ENCODE measurements around the gene GNA12. TPM values are rescaled to one million over a fixed set of nuclear protein-coding genes. Genes with fewer than 3 reads are reported as not detected.
A peak's percentile ranks its signal among the peaks of the same experiment; 100 is the strongest.

The GNA12 gene
- total RNA-seq, 2 donors from 2014 or later = 37.0 to 46.6 TPM

DNA sequence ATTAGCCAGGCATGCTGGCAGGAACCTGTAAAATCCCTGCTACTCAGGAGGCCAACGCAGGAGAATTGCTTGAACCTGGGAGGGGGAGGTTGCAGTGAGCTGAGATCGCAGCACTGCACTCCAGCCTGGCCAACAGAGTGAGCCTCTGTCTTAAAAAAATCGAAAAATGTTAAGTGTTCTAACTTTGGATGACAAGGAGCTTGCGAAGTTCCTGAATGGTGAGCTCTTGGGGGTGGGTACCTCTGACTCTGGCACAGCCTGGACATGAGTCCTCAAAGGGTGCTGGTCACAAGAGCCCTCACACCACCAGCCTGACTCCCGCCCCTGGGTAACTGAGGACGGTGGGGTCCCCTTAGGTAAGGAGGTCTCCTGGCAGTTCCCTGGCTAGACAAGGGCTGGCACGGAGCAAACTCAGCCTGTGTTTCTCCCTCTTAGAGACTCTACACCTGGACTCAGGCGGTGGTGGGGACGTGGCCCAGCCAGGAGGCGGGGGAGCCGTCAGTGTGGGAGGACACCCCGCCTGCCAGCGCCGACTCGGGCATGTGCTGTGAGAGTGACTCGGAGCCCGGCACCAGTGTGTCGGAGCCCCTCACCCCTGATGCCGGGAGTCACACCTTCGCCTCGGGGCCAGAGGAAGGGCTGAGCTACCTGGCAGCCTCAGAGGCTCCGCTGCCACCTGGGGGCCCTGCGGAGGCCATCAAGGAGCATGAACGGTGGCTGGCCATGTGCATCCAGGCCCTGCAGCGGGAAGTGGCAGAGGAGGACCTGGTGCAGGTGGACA is 132.0 kb downstream of the GNA12 start:
- DNase-seq (no peak), ATAC-seq (replicated peaks in 1 of 2) (no peak)
- Mint-ChIP-seq H3K27me3 (ENCODE audit: low read depth) (peaks cover 32% of the 10 kb centered on the region), H3K9me3 (no peaks in the 10 kb centered on the region), H3K36me3 (ENCODE audit: insufficient read depth in 2 of 2) (no peaks in the 10 kb centered on the region), H3K4me3 (no peak overlapping the region), H3K4me1 (ENCODE audit: low read depth) (peaks cover 58% of the 10 kb centered on the region), H3K27ac (no peak overlapping the region)

DNA sequence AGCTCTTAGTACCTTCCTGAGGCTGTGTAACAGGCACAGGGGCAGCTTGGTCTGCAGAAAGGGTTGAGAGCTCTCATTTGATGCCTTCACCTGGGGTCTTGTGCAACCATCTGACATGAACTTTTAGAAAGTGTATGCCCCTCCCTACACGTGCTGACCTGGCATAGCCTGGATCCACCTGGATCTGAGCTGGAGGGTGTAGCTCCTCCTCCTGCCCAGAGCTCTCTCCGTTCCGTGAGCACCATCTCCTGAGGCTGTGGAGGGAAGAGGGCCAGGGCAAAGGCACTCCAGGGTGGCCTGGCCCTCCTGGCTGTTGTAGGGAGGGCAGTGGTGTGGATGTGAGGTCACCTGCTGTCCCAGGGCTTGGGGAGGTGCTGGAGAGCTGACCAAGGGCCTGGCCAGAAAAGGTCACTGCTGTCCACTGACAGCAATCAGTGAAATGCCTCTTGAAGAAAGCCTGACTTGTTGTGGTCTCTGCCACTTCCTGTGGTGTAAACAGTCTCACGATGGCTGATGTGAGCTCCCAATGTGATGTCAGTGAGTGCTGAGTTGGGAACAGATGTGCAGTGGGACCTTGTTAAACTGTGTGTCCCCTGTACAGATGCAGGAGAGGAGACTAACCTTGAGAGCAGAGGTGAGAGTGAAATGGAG is 133.1 kb downstream of the GNA12 start:
- Mint-ChIP-seq H3K4me3 (peak overlapping the region; percentile 71 to 84), H3K4me1 (ENCODE audit: low read depth) (peaks cover 48% of the 10 kb centered on the region), H3K27me3 (ENCODE audit: low read depth) (peaks cover 22% of the 10 kb centered on the region), H3K9me3 (no peaks in the 10 kb centered on the region), H3K27ac (peak overlapping the region; percentile 1), H3K36me3 (ENCODE audit: insufficient read depth in 2 of 2) (no peaks in the 10 kb centered on the region)
- ATAC-seq (replicated peaks in 1 of 2) (peak; percentile 35 to 46), DNase-seq (peak; percentile 53 to 64)

DNA sequence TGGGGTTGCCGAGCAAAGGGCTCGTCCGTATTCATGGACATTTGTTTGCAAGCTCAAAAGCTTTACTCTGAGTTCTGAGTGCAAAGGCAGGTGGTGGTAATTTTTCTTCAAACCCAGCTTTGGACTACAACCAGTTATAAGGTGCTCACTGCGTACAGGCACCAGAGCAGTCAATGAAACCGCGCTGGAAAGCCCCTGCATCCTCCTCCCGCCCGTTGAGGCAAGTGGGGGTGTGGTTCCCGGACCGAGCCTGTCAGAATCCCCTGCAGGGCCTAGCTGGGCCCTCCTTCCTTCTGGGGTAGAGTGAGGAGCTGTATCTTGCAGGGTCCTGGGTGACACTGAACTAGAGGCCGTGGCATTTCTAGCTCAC is 133.8 kb downstream of the GNA12 start:
- peak; percentile 50 to 67 for ATAC-seq (replicated peaks in 1 of 2)
- Mint-ChIP-seq H3K27me3 (ENCODE audit: low read depth) (peaks cover 19% of the 10 kb centered on the region), H3K4me3 (peak overlapping the region; percentile 71 to 84), H3K36me3 (ENCODE audit: insufficient read depth in 2 of 2) (no peaks in the 10 kb centered on the region), H3K9me3 (no peaks in the 10 kb centered on the region), H3K27ac (peak overlapping the region; percentile 85), H3K4me1 (ENCODE audit: low read depth) (peaks cover 40% of the 10 kb centered on the region)
- peak; percentile 63 to 77 for DNase-seq

DNA sequence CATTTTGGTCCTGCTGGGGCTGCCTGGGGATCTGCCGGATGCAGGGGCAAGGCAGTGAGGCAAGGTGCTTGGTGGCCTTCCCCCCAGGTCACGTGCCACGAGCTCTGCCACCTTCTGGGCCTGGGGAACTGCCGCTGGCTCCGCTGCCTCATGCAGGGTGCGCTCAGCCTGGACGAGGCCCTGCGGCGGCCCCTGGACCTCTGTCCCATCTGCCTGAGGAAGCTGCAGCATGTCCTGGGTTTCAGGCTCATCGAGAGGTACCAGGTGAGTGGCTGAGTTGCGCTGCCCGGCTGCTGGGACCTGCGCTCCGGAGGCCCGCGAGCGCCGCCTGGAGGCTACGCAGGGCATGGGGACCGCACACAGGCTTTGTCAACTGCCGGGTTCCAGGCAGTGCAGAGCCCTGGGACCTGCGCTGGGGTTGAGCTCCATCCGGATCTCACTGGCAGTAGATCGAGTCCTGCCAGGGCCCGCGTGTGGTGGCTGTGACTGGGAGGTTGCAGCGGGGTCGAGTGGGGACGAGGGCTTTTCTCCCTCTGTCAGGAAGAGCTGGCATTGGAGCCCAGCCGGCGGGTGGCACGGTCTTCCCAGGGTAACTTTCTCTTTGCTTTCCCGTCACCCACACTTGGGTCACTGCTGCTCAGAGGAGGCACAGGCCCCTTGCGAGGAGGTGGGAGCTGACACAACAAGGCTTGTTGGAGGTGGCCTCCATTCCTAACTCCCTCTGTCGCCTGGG is 134.4 kb downstream of the GNA12 start:
- peaks cover 14% of the 10 kb centered on the region for H3K27me3 Mint-ChIP-seq (ENCODE audit: low read depth)
- DNase-seq (peak; percentile 80 to 90), ATAC-seq (replicated peaks in 1 of 2) (peak; percentile 84)
- H3K4me3 Mint-ChIP-seq = peak overlapping the region; percentile 71 to 84
- H3K4me1 Mint-ChIP-seq (ENCODE audit: low read depth) = peaks cover 34% of the 10 kb centered on the region
- H3K36me3 Mint-ChIP-seq (ENCODE audit: insufficient read depth in 2 of 2) = no peaks in the 10 kb centered on the region
- peak overlapping the region; percentile 85 for H3K27ac Mint-ChIP-seq
- H3K9me3 Mint-ChIP-seq = no peaks in the 10 kb centered on the region

DNA sequence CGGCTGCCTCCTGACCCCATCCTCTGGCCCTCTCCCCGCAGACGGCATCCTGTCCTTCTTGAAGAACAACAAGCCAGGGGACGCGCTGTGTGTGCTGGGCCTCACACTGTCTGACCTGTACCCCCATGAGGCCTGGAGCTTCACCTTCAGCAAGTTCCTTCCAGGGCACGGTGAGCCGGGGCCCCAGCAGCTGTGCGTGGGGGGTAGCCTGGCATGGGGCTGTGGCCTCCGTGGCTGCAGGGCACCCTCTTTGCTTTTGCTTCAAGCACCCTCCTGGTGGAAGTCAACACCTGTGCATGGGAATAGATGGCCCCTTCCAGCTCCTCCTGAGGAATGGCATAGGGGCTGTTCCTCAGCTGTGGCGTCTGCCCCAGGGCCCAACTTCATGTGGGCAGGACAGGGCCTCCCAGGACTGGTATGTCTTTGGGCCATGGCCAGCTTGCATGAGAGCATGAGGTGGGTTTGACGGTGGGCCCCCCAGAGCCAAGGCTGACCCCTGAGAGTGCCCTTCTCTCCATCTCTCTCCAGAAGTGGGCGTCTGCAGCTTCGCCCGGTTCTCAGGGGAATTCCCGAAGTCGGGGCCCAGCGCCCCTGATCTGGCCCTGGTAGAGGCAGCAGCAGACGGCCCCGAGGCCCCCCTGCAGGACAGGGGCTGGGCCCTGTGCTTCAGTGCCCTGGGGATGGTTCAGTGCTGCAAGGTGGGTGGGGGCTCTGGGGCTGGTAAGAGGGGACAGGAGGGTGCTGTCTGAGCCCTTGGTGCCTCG is 135.4 kb downstream of the GNA12 start:
- peaks cover 30% of the 10 kb centered on the region for H3K4me1 Mint-ChIP-seq (ENCODE audit: low read depth)

DNA sequence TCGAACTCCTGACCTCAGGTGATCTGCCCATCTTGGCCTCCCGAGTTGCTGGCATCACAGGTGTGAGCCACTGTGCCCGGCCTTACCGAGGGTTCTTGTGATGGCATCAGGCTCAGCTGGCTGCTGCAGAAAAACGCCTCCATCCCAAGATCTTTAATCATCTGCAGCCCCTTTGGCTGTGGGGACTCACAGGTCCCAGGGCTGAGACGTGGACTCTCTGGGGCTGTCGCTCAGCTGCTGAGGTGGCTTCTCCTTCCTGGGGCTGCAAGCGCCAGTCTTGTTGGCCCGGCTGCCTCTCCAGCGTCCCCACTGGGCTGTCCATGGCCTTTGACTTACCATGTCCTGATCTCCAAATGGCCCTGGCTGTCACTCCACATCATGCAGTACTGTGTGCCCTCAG is 136.1 kb downstream of the GNA12 start:
- no peak overlapping the region for H3K4me3 Mint-ChIP-seq
- no peak for ATAC-seq (replicated peaks in 1 of 2)
- peaks cover 26% of the 10 kb centered on the region for H3K4me1 Mint-ChIP-seq (ENCODE audit: low read depth)
- DNase-seq = no peak
- no peak overlapping the region for H3K27ac Mint-ChIP-seq
- H3K27me3 Mint-ChIP-seq (ENCODE audit: low read depth) = no peaks in the 10 kb centered on the region
- no peaks in the 10 kb centered on the region for H3K36me3 Mint-ChIP-seq (ENCODE audit: insufficient read depth in 2 of 2)
- no peaks in the 10 kb centered on the region for H3K9me3 Mint-ChIP-seq

More for the DNA sequence above, 135.4 kb downstream of the GNA12 start:
- H3K4me3 Mint-ChIP-seq = peak overlapping the region in 1 of 2 donors; percentile 71
- DNase-seq (no peak), ATAC-seq (replicated peaks in 1 of 2) (no peak)
- H3K36me3 Mint-ChIP-seq (ENCODE audit: insufficient read depth in 2 of 2) = no peaks in the 10 kb centered on the region
- peaks cover 4% of the 10 kb centered on the region for H3K27me3 Mint-ChIP-seq (ENCODE audit: low read depth)
- no peaks in the 10 kb centered on the region for H3K9me3 Mint-ChIP-seq
- H3K27ac Mint-ChIP-seq = no peak overlapping the region

DNA sequence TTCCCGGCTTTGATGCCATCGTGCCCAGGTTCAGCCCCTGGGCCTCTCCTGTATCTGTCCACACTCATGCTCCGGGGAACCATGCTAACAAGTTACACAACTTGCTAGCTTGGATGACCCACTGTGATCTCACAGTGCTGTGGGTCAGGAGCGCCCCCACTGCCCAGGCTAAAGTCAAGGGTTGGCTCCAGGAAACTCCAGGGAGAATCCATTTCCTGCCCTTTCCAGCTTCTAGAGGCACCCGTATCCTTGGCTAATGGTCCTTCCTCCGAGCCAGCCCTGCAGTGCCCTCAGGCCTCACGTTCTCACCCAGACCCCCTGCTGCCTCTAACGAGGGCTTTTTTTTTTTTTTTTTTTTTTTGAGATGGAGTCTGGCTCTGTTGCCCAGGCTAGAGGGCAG is 136.6 kb downstream of the GNA12 start:
- H3K4me3 Mint-ChIP-seq = no peak overlapping the region
- no peaks in the 10 kb centered on the region for H3K36me3 Mint-ChIP-seq (ENCODE audit: insufficient read depth in 2 of 2)
- H3K27me3 Mint-ChIP-seq (ENCODE audit: low read depth) = peaks cover 2% of the 10 kb centered on the region
- H3K27ac Mint-ChIP-seq = no peak overlapping the region
- no peaks in the 10 kb centered on the region for H3K9me3 Mint-ChIP-seq
- ATAC-seq (replicated peaks in 1 of 2) (no peak), DNase-seq (no peak)
- peaks cover 26% of the 10 kb centered on the region for H3K4me1 Mint-ChIP-seq (ENCODE audit: low read depth)

DNA sequence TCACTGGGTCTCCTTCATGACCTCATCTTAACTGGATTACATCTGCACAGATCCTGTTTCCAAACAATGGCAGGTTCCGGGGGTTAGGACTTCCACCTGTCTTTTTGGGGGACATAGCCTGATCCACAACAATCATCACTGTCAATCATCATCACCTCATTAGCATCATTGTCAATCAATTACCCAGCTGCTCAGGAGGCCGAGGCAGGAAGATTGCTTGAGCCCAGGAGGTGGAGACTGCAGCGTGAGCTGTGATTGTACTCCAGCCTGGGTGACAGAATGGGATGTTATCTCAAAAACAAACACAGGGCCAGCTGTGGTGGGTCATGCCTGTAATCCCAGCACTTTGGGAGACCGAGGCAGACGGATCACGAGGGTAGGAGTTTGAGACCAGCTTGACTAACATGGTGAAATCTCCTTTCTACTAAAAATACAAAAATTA is 137.4 kb downstream of the GNA12 start:
- DNase-seq (no peak), ATAC-seq (replicated peaks in 1 of 2) (no peak)
- H3K4me3 Mint-ChIP-seq = no peak overlapping the region
- H3K27me3 Mint-ChIP-seq (ENCODE audit: low read depth) = peaks cover 8% of the 10 kb centered on the region
- no peaks in the 10 kb centered on the region for H3K36me3 Mint-ChIP-seq (ENCODE audit: insufficient read depth in 2 of 2)
- no peak overlapping the region for H3K27ac Mint-ChIP-seq
- H3K4me1 Mint-ChIP-seq (ENCODE audit: low read depth) = peaks cover 26% of the 10 kb centered on the region
- H3K9me3 Mint-ChIP-seq = no peaks in the 10 kb centered on the region

DNA sequence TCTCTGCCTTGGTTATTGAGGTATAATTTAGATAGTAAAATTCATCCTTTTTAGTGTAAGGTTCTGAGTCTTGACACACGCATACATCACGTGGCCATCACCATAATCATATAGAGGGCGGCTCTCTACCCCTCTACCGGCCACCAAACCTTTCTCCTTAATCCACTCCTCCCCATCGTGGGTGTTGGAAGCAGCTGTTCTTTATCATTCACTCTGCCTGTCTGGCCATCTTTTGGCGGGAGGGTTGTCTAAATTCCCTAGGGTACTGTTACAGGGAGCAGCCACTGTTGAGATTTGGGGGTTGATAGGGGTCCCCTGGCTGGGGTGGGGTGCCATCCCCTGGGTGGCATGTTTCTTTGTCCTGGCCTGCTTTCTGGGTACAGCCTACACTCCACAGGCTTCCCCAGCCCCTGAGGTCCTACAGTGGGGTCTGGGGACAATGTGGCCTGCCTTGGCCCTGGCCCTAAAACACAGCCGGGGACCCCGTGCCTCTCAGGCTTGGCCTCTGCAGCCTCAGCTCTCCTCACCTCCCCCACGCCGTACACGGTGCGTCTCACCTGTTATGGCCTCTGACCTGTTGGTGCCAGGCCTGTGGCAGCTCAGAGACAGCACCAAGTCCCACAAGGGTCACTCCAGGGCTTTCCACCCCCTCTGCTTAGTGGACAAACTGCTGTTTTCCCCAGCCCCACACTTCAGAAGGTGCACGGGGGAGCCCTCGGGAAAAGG is 138.6 kb downstream of the GNA12 start:
- Mint-ChIP-seq H3K4me1 (ENCODE audit: low read depth) (peaks cover 20% of the 10 kb centered on the region), H3K27ac (no peak overlapping the region)
- no peak for ATAC-seq (replicated peaks in 1 of 2)

DNA sequence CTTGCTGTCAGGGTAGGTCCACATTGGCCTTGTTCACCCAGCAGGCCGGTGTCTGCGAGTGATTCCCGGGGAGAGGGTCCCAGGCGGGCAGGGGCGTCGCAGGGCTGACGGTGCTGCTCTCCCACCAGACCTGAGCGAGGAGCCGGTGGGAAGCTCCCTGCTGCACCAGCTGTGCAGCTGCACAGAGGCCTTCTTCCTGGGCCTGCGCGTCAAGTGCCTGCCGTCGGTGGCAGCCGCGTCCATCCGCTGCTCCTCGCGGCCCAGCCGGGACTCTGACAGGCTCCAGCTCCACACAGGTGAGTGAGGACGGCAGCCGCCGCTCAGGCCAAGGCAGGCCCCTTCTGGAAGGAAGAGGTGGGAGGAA is 141.5 kb downstream of the GNA12 start:
- ATAC-seq (replicated peaks in 1 of 2) (no peak), DNase-seq (no peak)
- Mint-ChIP-seq H3K27ac (no peak overlapping the region), H3K4me1 (ENCODE audit: low read depth) (peaks cover 27% of the 10 kb centered on the region), H3K4me3 (no peak overlapping the region), H3K36me3 (ENCODE audit: insufficient read depth in 2 of 2) (no peaks in the 10 kb centered on the region), H3K9me3 (no peaks in the 10 kb centered on the region), H3K27me3 (ENCODE audit: low read depth) (peaks cover 21% of the 10 kb centered on the region)

More for the DNA sequence above, 138.6 kb downstream of the GNA12 start:
- DNase-seq = no peak
- no peaks in the 10 kb centered on the region for H3K36me3 Mint-ChIP-seq (ENCODE audit: insufficient read depth in 2 of 2)
- H3K4me3 Mint-ChIP-seq = no peak overlapping the region
- H3K27me3 Mint-ChIP-seq (ENCODE audit: low read depth) = peaks cover 13% of the 10 kb centered on the region
- H3K9me3 Mint-ChIP-seq = no peaks in the 10 kb centered on the region

DNA sequence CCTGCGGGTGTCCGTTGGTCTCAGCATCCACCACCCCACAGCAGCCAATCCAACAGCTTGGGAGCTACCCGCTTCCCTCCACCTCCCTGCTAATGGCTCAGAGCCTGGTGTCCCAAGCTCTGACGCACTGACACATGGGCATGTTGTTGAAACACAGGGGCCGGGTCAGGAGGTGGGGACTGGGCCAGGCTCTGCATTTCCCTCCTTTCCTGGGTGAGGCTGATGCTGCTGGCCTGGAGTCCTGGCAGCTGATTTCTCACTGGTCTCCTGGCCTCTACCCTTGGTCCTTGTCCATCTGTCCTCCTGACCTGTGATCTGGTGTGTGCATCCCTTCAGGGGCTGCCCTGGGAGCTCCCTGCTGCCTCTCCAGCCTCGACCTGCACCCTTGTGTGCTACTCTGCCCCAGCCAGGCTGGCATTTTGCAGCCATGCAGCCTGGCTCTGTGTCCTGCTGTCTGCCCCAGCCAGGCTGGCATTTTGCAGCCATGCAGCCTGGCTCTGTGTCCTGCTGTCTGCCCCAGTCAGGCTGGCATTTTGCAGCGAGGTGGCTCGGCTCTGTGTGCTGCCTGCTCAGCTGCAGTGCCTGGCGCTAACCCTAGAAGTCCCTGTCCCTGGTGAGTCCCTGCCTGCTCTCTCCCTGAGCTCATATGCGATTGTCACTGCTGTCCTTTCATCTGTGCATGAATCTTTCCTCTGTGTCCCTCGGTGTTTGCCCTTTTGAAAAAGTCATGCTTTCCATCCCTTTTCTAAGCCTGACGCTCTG is 142.1 kb downstream of the GNA12 start:
- DNase-seq (no peak), ATAC-seq (replicated peaks in 1 of 2) (no peak)
- H3K27ac Mint-ChIP-seq = no peak overlapping the region
- H3K4me1 Mint-ChIP-seq (ENCODE audit: low read depth) = peaks cover 27% of the 10 kb centered on the region
- peaks cover 21% of the 10 kb centered on the region for H3K27me3 Mint-ChIP-seq (ENCODE audit: low read depth)
- no peak overlapping the region for H3K4me3 Mint-ChIP-seq
- no peaks in the 10 kb centered on the region for H3K36me3 Mint-ChIP-seq (ENCODE audit: insufficient read depth in 2 of 2)
- H3K9me3 Mint-ChIP-seq = no peaks in the 10 kb centered on the region

DNA sequence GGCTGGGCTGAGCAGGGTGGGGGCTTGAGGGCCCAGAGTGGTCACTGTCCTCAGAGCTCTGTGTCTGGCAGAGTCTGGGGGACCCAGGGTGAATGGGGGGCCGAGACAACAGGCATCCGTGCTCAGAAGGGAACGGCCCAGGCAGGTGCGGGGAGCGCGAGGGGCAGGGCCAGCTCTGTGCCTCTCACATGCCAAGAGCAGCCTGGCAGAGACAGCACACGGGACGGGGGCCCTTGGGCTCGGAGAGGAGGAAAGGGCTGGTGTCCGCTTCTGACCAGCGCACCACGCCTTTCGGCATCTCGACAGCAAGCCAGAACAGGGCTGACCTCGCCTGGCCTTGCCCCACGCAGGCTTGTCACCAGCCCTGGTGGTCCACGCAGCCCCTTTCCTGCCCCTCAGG is 142.7 kb downstream of the GNA12 start:
- Mint-ChIP-seq H3K36me3 (ENCODE audit: insufficient read depth in 2 of 2) (no peaks in the 10 kb centered on the region), H3K27ac (no peak overlapping the region), H3K4me3 (no peak overlapping the region), H3K4me1 (ENCODE audit: low read depth) (peaks cover 27% of the 10 kb centered on the region), H3K27me3 (ENCODE audit: low read depth) (peaks cover 21% of the 10 kb centered on the region), H3K9me3 (no peaks in the 10 kb centered on the region)
- DNase-seq (no peak), ATAC-seq (replicated peaks in 1 of 2) (no peak)

Data from activated T-cell treated with anti-CD3 and anti-CD28 coated beads, Interleukin-2, amount 50 U/mL, for 72 hours (primary cell).